Measurements from ENCODE around the gene PTOV1.

- TF ChIP-seq POLR2AphosphoS5 (IDR thresholded peaks at IDR 0.05) (no peak), CTCF (IDR thresholded peaks at IDR 0.05) (no peak)
These were observed 5.0 kb downstream of the PTOV1 start for GRCh38 chr19:49855676-49856573.

All from gastroesophageal sphincter (tissue), 3 donors.